C4-2B (cell line): ENCODE results near the gene ERBB3.

Experiments used
- H3K27ac ChIP-seq: fragments of 450-650 bp; 2 replicates; pipeline ENCODE4 v1.5.1; 2017
- ZFX ChIP-seq: fragments of 450-650 bp; IDR thresholded peaks from 2 replicates; pipeline ENCODE4 v1.6.1; 2017
- TF ChIP-seq, protein P1 (sequence below): fragments of 450-650 bp; conservative IDR thresholded peaks from 2 replicates; pipeline ENCODE4 v1.5.1; 2017; ENCODE audit warnings: mild to moderate bottlenecking

The ERBB3 gene

DNA sequence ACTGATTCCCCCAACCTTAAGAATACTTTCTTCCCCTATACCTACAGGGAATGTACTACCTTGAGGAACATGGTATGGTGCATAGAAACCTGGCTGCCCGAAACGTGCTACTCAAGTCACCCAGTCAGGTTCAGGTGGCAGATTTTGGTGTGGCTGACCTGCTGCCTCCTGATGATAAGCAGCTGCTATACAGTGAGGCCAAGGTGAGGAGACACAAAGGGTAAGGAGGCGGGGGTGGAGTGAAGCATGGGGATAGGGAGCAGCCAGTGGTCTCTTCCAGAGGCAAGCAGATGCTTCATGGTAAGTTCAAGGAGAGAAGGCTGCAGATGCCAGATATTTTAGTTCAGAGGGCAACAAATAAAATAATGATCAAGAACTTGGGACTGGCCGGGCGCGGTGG, 17.8 kb downstream of the ERBB3 start:
- TF ChIP-seq, protein P1, sequence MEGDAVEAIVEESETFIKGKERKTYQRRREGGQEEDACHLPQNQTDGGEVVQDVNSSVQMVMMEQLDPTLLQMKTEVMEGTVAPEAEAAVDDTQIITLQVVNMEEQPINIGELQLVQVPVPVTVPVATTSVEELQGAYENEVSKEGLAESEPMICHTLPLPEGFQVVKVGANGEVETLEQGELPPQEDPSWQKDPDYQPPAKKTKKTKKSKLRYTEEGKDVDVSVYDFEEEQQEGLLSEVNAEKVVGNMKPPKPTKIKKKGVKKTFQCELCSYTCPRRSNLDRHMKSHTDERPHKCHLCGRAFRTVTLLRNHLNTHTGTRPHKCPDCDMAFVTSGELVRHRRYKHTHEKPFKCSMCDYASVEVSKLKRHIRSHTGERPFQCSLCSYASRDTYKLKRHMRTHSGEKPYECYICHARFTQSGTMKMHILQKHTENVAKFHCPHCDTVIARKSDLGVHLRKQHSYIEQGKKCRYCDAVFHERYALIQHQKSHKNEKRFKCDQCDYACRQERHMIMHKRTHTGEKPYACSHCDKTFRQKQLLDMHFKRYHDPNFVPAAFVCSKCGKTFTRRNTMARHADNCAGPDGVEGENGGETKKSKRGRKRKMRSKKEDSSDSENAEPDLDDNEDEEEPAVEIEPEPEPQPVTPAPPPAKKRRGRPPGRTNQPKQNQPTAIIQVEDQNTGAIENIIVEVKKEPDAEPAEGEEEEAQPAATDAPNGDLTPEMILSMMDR, result no peak
- no peak for TF ChIP-seq ZFX
- no peak overlapping the region for H3K27ac ChIP-seq

GRCh38 chr12:56098592-56098991, 18.6 kb downstream of the ERBB3 start:
- no peak overlapping the region for H3K27ac ChIP-seq
- TF ChIP-seq, protein P1, result no peak
- no peak for TF ChIP-seq ZFX

GRCh38 chr12:56099787-56100186, 19.8 kb downstream of the ERBB3 start:
- H3K27ac ChIP-seq, result no peak overlapping the region
- TF ChIP-seq ZFX, result no peak
- TF ChIP-seq, protein P1, result no peak

GRCh38 chr12:56101045-56101444, 21.1 kb downstream of the ERBB3 start:
- H3K27ac ChIP-seq, result no peak overlapping the region
- no peak for TF ChIP-seq ZFX
- TF ChIP-seq, protein P1, result no peak

- TF ChIP-seq, protein P1, result no peak
- TF ChIP-seq ZFX, result no peak
Observed at GRCh38 chr12:56102683-56103065, 22.7 kb downstream of the ERBB3 start.

DNA sequence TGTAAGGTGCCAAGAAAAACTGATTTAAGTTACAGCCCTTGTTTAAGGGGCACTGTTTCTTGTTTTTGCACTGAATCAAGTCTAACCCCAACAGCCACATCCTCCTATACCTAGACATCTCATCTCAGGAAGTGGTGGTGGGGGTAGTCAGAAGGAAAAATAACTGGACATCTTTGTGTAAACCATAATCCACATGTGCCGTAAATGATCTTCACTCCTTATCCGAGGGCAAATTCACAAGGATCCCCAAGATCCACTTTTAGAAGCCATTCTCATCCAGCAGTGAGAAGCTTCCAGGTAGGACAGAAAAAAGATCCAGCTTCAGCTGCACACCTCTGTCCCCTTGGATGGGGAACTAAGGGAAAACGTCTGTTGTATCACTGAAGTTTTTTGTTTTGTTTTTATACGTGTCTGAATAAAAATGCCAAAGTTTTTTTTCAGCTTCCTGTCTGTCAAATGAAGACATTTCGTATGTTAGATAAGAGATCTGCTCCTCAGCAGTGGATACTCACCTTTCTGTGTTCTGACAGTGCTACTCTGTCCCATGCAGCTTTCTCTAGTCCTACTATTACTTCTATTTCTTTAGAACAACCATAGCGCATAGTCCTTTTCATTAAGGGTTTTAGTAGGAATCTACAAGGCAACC, 23.2 kb downstream of the ERBB3 start:
- TF ChIP-seq, protein P1, result no peak
- TF ChIP-seq ZFX, result no peak
- peak overlapping the region; percentile 97 for H3K27ac ChIP-seq

More at GRCh38 chr12:56102683-56103065, 22.7 kb downstream of the ERBB3 start:
- H3K27ac ChIP-seq, result no peak overlapping the region

DNA sequence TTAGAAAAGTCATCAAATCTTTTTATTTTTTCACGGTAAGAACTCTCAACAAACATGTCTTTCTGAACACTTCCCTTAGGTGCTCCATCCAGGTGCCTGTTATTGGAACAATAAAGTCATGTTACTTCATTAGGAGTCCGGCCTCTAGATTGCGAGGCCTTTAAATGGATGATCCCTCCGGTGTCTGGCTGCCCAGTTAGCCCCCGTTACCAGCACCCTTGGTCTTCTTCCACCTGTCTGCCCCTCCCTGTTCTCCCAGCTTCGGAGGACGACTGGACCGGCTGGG, 23.8 kb downstream of the ERBB3 start:
- H3K27ac ChIP-seq, result peak overlapping the region; percentile 97
- TF ChIP-seq, protein P1, result no peak
- TF ChIP-seq ZFX, result no peak
